HL-60 (cell line): ENCODE measurements around the gene COL11A2.

Source experiments
- DNase-seq, 2 experiments: peaks; one replicate each; pipeline ENCODE4 v3.0.0-alpha.2; 2010 to 2020; ENCODE audit warnings: low read depth in 1 of 2, low spot score in 1 of 2
- H3K27ac ChIP-seq: fragments of 250-450 bp; sonication (Bioruptor Pico); replicated peaks from 2 replicates; pipeline ENCODE4 v1.5.1; 2020; ENCODE audit warnings: mild to moderate bottlenecking, moderate library complexity
- H3K27me3 ChIP-seq: fragments of 250-450 bp; sonication (Bioruptor Pico); 2 replicates; pipeline ENCODE4 v1.5.1; 2021; ENCODE audit warnings: mild to moderate bottlenecking, moderate library complexity; ENCODE audit not compliant: insufficient read depth, poor library complexity, severe bottlenecking
- H3K4me3 ChIP-seq: replicated peaks from 2 replicates; pipeline ENCODE4 v1.5.1; 2011; ENCODE audit warnings: mild to moderate bottlenecking, control low read depth, low read length; ENCODE audit not compliant: insufficient read depth
- GABPA ChIP-seq: IDR thresholded peaks from 2 replicates; pipeline ENCODE4 v1.6.1; 2012; ENCODE audit warnings: low read depth
- POLR2AphosphoS5 ChIP-seq: IDR thresholded peaks from 2 replicates; pipeline ENCODE4 v1.6.1; 2012; ENCODE audit warnings: low read depth
- SPI1 ChIP-seq: IDR thresholded peaks from 2 replicates; pipeline ENCODE4 v1.6.1; 2012; ENCODE audit warnings: low read depth, mild to moderate bottlenecking, borderline replicate concordance
- long read RNA-seq: library from polyadenylated mRNA; unstranded; transcript quantifications from one replicate; pipeline ENCODE4 v2.0.0, GENCODE V29; 2020
- TF ChIP-seq, protein P1 (sequence below): IDR thresholded peaks from one replicate; pipeline ENCODE4 v1.5.1; 2011; ENCODE audit warnings: low read length, control low read depth, inconsistent platforms; ENCODE audit not compliant: insufficient read depth
- TF ChIP-seq, protein P2 (sequence below): IDR thresholded peaks from 2 replicates; pipeline ENCODE4 v1.6.1; 2012; ENCODE audit warnings: low read depth; ENCODE audit not compliant: insufficient replicate concordance

The COL11A2 gene
- long read RNA-seq, partial matches to known transcripts, result 1 of 2 reads
- long read RNA-seq, other reads (novel, unspliced or antisense), result 1 of 2 reads

DNA sequence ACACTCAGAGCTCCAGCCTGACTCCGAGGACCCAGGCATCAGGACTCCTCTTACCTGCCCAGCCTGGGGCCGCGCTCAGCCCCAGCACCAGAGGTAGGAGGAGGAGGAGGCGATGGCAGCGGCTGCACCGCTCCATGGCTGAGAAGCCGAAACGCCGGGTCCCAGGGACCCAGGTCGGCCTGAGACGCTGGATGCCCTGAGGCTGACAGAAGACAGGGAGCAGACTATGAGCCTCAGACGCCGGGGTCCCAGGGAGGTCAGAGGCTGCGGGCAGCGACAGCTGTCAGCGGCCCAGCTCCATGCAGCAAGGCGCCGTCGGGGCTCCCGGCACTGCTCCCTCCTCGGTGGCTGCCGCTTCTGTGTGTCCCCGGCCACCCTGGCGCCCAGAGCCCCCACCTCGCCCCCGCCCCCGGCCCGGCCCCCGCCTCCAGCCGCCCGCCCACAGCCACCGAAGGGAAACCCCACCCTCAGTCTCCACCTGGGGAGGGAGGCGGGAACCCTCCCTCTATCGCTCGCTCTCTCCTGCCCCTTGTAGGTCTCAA, at the start of gene COL11A2:
TSS of gene COL11A2 (minus strand) at position 363 of the 542 bp plus-strand sequence. CDS start at position 136, 227 bp downstream.
- no peak for DNase-seq
- Histone ChIP-seq H3K27me3 (peaks cover 19% of the 10 kb centered on the region), H3K27ac (no peak within 1 kb of the TSS), H3K4me3 (no peak within 1 kb of the TSS)
- TF ChIP-seq GABPA (no peak), POLR2AphosphoS5 (no peak), SPI1 (no peak)
- TF ChIP-seq, protein P1, sequence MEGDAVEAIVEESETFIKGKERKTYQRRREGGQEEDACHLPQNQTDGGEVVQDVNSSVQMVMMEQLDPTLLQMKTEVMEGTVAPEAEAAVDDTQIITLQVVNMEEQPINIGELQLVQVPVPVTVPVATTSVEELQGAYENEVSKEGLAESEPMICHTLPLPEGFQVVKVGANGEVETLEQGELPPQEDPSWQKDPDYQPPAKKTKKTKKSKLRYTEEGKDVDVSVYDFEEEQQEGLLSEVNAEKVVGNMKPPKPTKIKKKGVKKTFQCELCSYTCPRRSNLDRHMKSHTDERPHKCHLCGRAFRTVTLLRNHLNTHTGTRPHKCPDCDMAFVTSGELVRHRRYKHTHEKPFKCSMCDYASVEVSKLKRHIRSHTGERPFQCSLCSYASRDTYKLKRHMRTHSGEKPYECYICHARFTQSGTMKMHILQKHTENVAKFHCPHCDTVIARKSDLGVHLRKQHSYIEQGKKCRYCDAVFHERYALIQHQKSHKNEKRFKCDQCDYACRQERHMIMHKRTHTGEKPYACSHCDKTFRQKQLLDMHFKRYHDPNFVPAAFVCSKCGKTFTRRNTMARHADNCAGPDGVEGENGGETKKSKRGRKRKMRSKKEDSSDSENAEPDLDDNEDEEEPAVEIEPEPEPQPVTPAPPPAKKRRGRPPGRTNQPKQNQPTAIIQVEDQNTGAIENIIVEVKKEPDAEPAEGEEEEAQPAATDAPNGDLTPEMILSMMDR, result no peak
- TF ChIP-seq, protein P2, sequence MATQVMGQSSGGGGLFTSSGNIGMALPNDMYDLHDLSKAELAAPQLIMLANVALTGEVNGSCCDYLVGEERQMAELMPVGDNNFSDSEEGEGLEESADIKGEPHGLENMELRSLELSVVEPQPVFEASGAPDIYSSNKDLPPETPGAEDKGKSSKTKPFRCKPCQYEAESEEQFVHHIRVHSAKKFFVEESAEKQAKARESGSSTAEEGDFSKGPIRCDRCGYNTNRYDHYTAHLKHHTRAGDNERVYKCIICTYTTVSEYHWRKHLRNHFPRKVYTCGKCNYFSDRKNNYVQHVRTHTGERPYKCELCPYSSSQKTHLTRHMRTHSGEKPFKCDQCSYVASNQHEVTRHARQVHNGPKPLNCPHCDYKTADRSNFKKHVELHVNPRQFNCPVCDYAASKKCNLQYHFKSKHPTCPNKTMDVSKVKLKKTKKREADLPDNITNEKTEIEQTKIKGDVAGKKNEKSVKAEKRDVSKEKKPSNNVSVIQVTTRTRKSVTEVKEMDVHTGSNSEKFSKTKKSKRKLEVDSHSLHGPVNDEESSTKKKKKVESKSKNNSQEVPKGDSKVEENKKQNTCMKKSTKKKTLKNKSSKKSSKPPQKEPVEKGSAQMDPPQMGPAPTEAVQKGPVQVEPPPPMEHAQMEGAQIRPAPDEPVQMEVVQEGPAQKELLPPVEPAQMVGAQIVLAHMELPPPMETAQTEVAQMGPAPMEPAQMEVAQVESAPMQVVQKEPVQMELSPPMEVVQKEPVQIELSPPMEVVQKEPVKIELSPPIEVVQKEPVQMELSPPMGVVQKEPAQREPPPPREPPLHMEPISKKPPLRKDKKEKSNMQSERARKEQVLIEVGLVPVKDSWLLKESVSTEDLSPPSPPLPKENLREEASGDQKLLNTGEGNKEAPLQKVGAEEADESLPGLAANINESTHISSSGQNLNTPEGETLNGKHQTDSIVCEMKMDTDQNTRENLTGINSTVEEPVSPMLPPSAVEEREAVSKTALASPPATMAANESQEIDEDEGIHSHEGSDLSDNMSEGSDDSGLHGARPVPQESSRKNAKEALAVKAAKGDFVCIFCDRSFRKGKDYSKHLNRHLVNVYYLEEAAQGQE, result no peak

DNA sequence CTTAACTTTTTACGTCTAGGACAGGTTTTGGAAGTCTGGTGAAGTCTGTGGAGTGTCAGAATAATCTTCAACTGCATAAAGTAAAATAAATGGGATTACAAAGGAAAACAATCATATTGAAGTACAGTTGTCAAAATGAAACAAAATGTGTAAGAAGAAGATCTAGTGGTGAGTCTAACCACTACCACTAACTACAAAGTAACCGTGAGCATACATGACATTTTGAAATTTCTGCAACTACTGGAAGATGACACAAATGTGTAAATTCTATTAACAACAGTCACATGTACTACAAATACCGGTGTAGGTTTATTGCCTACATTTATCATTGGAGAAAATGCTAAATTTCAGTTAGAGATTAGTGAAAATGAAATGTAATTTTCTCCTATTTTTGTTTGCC, 49.7 kb upstream of the COL11A2 start:
- no peak for TF ChIP-seq GABPA
- TF ChIP-seq POLR2AphosphoS5, result no peak
- no peak for TF ChIP-seq SPI1
- TF ChIP-seq, protein P2, result no peak
- TF ChIP-seq, protein P1, result no peak
- Histone ChIP-seq H3K27me3 (peaks cover 4% of the 10 kb centered on the region), H3K27ac (no peak overlapping the region), H3K4me3 (no peak overlapping the region)
- no peak for DNase-seq

DNA sequence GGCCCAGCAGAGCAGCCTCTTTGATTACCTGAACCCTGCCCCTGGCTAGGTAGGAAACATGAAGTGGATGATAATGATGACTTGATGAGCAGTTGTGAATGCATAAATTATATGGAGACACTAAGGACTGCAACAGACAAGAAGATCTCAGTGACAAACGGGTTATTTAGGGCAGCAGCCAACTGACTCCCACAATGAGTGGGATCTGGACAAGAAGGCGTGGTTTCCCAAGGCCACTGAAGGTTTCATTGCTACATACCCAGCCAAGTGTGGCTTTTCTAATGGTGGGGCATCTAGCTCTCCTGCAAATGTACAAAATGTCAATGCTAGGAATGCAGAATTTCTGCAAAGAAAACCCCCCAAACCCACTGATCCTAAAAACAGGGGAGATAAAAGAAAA, 45.5 kb upstream of the COL11A2 start:
- TF ChIP-seq, protein P1, result no peak
- TF ChIP-seq SPI1 (no peak), GABPA (no peak)
- TF ChIP-seq, protein P2, result no peak
- Histone ChIP-seq H3K4me3 (no peak overlapping the region), H3K27ac (no peak overlapping the region), H3K27me3 (no peaks in the 10 kb centered on the region)
- no peak for DNase-seq
